Subcutaneous abdominal adipose tissue (tissue), 5 donors: Measurements from ENCODE around the gene ZNF611.

ENCODE experiments used
- H3K27ac ChIP-seq: one replicate; pipeline ENCODE4 v1.7.0; 2013; ENCODE audit warnings: low read depth, mild to moderate bottlenecking, inconsistent platforms, low read length, moderate library complexity
- H3K27me3 ChIP-seq, 5 donors: one replicate each; pipeline ENCODE4 v1.7.0; 2013; ENCODE audit warnings: low read length in 5 of 5, inconsistent platforms in 1 of 5; ENCODE audit not compliant: control insufficient read depth in 5 of 5, insufficient read depth in 4 of 5
- H3K36me3 ChIP-seq, 5 donors: one replicate each; pipeline ENCODE4 v1.7.0; 2013; ENCODE audit warnings: low read length in 5 of 5; ENCODE audit not compliant: control insufficient read depth in 5 of 5, insufficient read depth in 5 of 5
- H3K4me1 ChIP-seq, 5 donors: one replicate each; pipeline ENCODE4 v1.7.0; 2013; ENCODE audit warnings: low read length in 5 of 5, mild to moderate bottlenecking in 3 of 5, moderate library complexity in 1 of 5; ENCODE audit not compliant: control insufficient read depth in 5 of 5, insufficient read depth in 5 of 5
- H3K4me3 ChIP-seq, 5 donors: one replicate each; pipeline ENCODE4 v1.7.0; 2013; ENCODE audit warnings: low read length in 5 of 5, low read depth in 1 of 5
- H3K9ac ChIP-seq, 5 donors: one replicate each; pipeline ENCODE4 v1.7.0; 2013; ENCODE audit warnings: low read length in 5 of 5, mild to moderate bottlenecking in 4 of 5, moderate library complexity in 3 of 5
- H3K9me3 ChIP-seq, 5 donors: one replicate each; pipeline ENCODE4 v1.7.0; 2013; ENCODE audit warnings: low read length in 5 of 5; ENCODE audit not compliant: control insufficient read depth in 5 of 5
- donor health status: healthy.
- donor health status: healthy.
- donor health status: healthy.
- donor health status: healthy.
- donor health status: healthy.

The ZNF611 gene

DNA sequence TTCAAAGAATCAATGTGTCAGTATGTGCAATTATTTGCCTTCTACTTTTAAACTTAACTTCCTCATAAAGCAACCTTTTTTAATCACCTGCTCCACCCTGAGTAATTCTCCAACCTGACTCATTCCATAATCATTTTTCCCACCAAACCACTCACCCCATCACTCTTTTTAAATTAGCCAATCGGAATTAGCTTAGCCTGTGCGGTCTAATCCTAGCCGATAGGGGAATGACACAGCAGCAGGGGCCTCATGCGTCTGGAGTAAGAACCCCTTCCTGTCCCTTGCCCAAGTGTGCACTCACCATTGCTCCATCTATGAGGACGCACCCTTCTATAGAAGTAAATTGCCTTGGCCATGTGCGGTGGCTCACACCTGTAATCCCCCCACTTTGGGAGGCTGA lies 69.3 kb downstream of the ZNF611 start:
- H3K36me3 ChIP-seq, result peaks cover 0 to 12% (median 3%) of the 10 kb centered on the region in 5 donors
- no peaks in the 10 kb centered on the region for H3K27me3 ChIP-seq
- H3K4me1 ChIP-seq, result no peaks in the 10 kb centered on the region
- no peaks in the 10 kb centered on the region for H3K9me3 ChIP-seq
- H3K9ac ChIP-seq, result no peak overlapping the region
- no peak overlapping the region for H3K4me3 ChIP-seq
- no peak overlapping the region for H3K27ac ChIP-seq

DNA sequence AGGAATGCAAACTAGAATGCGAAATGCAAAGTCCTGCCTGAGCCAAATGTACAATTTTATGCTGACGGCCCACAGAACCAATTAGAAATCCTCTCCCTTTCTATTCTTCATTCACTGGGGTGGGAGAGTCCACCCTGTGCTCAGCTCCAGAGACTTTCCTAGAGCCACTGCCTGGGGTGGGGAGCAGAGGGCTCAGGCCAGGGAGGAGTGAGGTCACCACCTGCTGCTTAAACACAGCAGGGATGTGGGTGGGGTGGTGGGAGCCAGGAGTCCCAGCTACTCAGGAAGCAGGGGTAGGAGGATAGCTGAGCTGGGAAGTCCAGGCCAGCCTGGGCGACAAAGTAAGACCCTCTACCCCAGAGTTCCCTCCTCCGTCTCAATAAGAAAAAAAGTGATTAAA lies 69.8 kb downstream of the ZNF611 start:
- H3K27ac ChIP-seq, result no peak overlapping the region
- H3K4me1 ChIP-seq, result no peaks in the 10 kb centered on the region
- peaks cover 0 to 17% (median 8%) of the 10 kb centered on the region in 5 donors for H3K36me3 ChIP-seq
- H3K9me3 ChIP-seq, result no peaks in the 10 kb centered on the region
- no peak overlapping the region for H3K9ac ChIP-seq
- H3K27me3 ChIP-seq, result no peaks in the 10 kb centered on the region
- no peak overlapping the region for H3K4me3 ChIP-seq

DNA sequence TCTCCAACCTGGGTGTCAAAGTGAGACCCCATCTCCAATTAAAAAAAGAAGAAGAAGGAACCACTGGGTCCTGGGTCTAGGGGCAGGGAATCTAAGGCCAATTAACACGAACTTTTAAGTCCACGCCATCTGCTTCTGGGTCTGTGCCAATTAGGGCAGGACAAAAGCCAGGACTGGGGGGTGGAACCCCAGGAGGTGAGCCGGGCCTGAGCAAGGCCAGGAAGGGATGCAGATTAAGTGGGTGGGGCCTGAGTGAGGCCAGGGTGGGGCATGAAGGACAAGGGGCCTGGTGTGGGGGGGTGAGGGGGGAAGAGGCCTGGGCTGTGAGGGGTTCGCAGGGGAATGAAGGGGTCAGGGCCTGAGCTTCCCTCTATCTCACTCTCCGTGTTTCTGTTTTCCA lies 70.4 kb downstream of the ZNF611 start:
- Histone ChIP-seq H3K9me3 (no peaks in the 10 kb centered on the region), H3K4me3 (no peak overlapping the region), H3K27me3 (no peaks in the 10 kb centered on the region), H3K27ac (no peak overlapping the region), H3K4me1 (no peaks in the 10 kb centered on the region), H3K36me3 (peaks cover 2 to 23% (median 13%) of the 10 kb centered on the region in 5 donors), H3K9ac (no peak overlapping the region)

GRCh38 chr19:52662631-52663030 lies 72.2 kb downstream of the ZNF611 start:
- H3K27ac ChIP-seq, result no peak overlapping the region
- H3K36me3 ChIP-seq, result peaks cover 5 to 37% (median 23%) of the 10 kb centered on the region in 5 donors
- H3K9me3 ChIP-seq, result no peaks in the 10 kb centered on the region
- H3K27me3 ChIP-seq, result no peaks in the 10 kb centered on the region
- H3K4me3 ChIP-seq, result no peak overlapping the region
- no peaks in the 10 kb centered on the region for H3K4me1 ChIP-seq
- H3K9ac ChIP-seq, result no peak overlapping the region

GRCh38 chr19:52660981-52661380 lies 73.9 kb downstream of the ZNF611 start:
- H3K27me3 ChIP-seq, result no peaks in the 10 kb centered on the region
- peaks cover 5 to 44% (median 23%) of the 10 kb centered on the region in 5 donors for H3K36me3 ChIP-seq
- H3K9ac ChIP-seq, result no peak overlapping the region
- no peaks in the 10 kb centered on the region for H3K9me3 ChIP-seq
- H3K27ac ChIP-seq, result no peak overlapping the region
- H3K4me3 ChIP-seq, result no peak overlapping the region
- H3K4me1 ChIP-seq, result no peaks in the 10 kb centered on the region

DNA sequence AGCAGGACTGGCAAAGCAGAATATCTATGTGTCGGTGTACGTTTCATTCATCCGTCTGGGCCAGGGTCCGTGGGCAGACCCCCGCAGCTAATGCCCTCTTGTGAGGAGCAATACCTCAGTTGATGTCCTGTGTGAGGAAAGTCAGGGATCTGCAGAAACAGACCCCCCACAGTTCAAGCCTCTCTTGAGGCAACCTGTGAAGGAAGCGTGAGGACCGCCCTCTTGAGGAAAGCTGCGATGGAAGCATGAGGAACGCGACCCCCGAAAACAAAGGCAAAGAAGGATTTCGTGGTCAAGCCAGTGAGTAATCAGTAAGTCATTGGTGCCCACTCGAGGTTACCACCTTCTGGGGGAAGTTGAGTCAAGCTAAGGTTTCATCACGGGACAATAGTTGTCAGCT lies 75.8 kb downstream of the ZNF611 start:
- Histone ChIP-seq H3K27me3 (no peaks in the 10 kb centered on the region), H3K9me3 (no peaks in the 10 kb centered on the region), H3K36me3 (peaks cover 7 to 55% (median 33%) of the 10 kb centered on the region in 5 donors), H3K27ac (no peak overlapping the region), H3K4me1 (no peaks in the 10 kb centered on the region), H3K4me3 (no peak overlapping the region), H3K9ac (no peak overlapping the region)

GRCh38 chr19:52658595-52658994 lies 76.2 kb downstream of the ZNF611 start:
- Histone ChIP-seq H3K4me1 (no peaks in the 10 kb centered on the region), H3K9ac (no peak overlapping the region), H3K27me3 (no peaks in the 10 kb centered on the region), H3K27ac (no peak overlapping the region), H3K4me3 (no peak overlapping the region), H3K36me3 (peaks cover 11 to 60% (median 35%) of the 10 kb centered on the region in 5 donors), H3K9me3 (no peaks in the 10 kb centered on the region)

- Histone ChIP-seq H3K4me3 (no peak overlapping the region), H3K9me3 (no peaks in the 10 kb centered on the region), H3K9ac (no peak overlapping the region), H3K27me3 (no peaks in the 10 kb centered on the region), H3K4me1 (peaks cover 0 to 7% (median 3%) of the 10 kb centered on the region in 5 donors), H3K36me3 (peaks cover 24 to 42% (median 36%) of the 10 kb centered on the region in 5 donors), H3K27ac (no peak overlapping the region)
Observed at GRCh38 chr19:52653161-52653560, 81.7 kb downstream of the ZNF611 start.
